ENCODE results near the gene DNPEP.

- TF ChIP-seq CTCF (conservative IDR thresholded peaks at IDR 0.05; ENCODE audit: low read depth, low read length) (no peak), BHLHE40 (IDR thresholded peaks at IDR 0.05; ENCODE audit: low read depth, low read length) (no peak), RCOR1 (IDR thresholded peaks at IDR 0.05; ENCODE audit: insufficient replicate concordance, low read length) (no peak), CEBPB (IDR thresholded peaks at IDR 0.05; ENCODE audit: low read depth, low read length) (no peak), RFX5 (IDR thresholded peaks at IDR 0.05; ENCODE audit: low read depth, low read length) (no peak), POLR2A (IDR thresholded peaks at IDR 0.05; ENCODE audit: low read depth, low read length) (no peak), SMC3 (IDR thresholded peaks at IDR 0.05; ENCODE audit: low read depth, low read length) (no peak), MXI1 (IDR thresholded peaks at IDR 0.05; ENCODE audit: borderline replicate concordance, low read depth, low read length) (no peak), RAD21 (IDR thresholded peaks at IDR 0.05; ENCODE audit: low read length) (no peak), CHD1 (IDR thresholded peaks at IDR 0.05; ENCODE audit: low read depth, low read length) (no peak), MAFK (IDR thresholded peaks at IDR 0.05; ENCODE audit: low read depth, low read length) (no peak), MAZ (IDR thresholded peaks at IDR 0.05; ENCODE audit: borderline replicate concordance, low read depth, low read length) (no peak)
- TF ChIP-seq, protein P1, sequence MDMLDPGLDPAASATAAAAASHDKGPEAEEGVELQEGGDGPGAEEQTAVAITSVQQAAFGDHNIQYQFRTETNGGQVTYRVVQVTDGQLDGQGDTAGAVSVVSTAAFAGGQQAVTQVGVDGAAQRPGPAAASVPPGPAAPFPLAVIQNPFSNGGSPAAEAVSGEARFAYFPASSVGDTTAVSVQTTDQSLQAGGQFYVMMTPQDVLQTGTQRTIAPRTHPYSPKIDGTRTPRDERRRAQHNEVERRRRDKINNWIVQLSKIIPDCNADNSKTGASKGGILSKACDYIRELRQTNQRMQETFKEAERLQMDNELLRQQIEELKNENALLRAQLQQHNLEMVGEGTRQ (IDR thresholded peaks at IDR 0.05; ENCODE audit: low read depth, low read length): no peak
Observed at GRCh38 chr2:219334076-219334475, 53.6 kb downstream of the DNPEP start.

Measured in IMR-90 (cell line).